HepG2 (cell line): ENCODE data around the gene PTMA. TPM values are rescaled to one million over a fixed set of nuclear protein-coding genes. Genes with fewer than 3 reads are reported as not detected.

ENCODE experiments used
- ASH2L ChIP-seq: fragments of 300-600, 200-600 bp; sonication (generic); IDR thresholded peaks from 2 replicates; pipeline ENCODE4 v1.7.0; 2017; ENCODE audit warnings: low read depth, mild to moderate bottlenecking, moderate library complexity, mixed read lengths, low read length; ENCODE audit not compliant: insufficient read length
- ATF1 ChIP-seq: IDR thresholded peaks from 2 replicates; pipeline ENCODE4 v1.6.1; 2016; ENCODE audit warnings: mild to moderate bottlenecking, control low read depth
- HDAC2 ChIP-seq: sonication (generic); formaldehyde crosslinking; IDR thresholded peaks from 2 replicates; pipeline ENCODE4 v1.4.0; 2020; ENCODE audit warnings: missing genetic modification reagents
- MBD4 ChIP-seq: IDR thresholded peaks from 2 replicates; pipeline ENCODE4 v1.6.1; 2012; ENCODE audit warnings: low read length, inconsistent platforms, borderline replicate concordance
- MIXL1 ChIP-seq: IDR thresholded peaks from 2 replicates; pipeline ENCODE4 v1.6.1; 2016
- NFE2 ChIP-seq: sonication (generic); formaldehyde crosslinking; IDR thresholded peaks from 2 replicates; pipeline ENCODE4 v1.4.0; 2020; ENCODE audit warnings: missing genetic modification reagents
- PAF1 ChIP-seq: IDR thresholded peaks from 2 replicates; pipeline ENCODE4 v1.6.1; 2016; ENCODE audit warnings: missing genetic modification reagents, missing compliant biosample characterization
- POLR2AphosphoS2 ChIP-seq: IDR thresholded peaks from 2 replicates; pipeline ENCODE4 v1.6.1; 2011; ENCODE audit warnings: low read depth, low read length, improper control_type of control experiment
- PRPF4 ChIP-seq: fragments of 200-400 bp; formaldehyde crosslinking; IDR thresholded peaks from 2 replicates; pipeline ENCODE4 v1.6.1; 2016; ENCODE audit warnings: low read length, low read depth; ENCODE audit not compliant: poor library complexity, severe bottlenecking
- RNF2 ChIP-seq: fragments of 450-650 bp; conservative IDR thresholded peaks from 2 replicates; pipeline ENCODE4 v1.6.1; 2016; ENCODE audit warnings: low read depth
- SAFB2 ChIP-seq: sonication (generic); formaldehyde crosslinking; IDR thresholded peaks from 2 replicates; pipeline ENCODE4 v1.5.1; 2020; ENCODE audit warnings: missing genetic modification reagents, low read depth, mild to moderate bottlenecking, borderline replicate concordance
- SAP130 ChIP-seq: IDR thresholded peaks from 2 replicates; pipeline ENCODE4 v1.6.1; 2016; ENCODE audit warnings: low read depth
- SP1 ChIP-seq, 2 experiments: fragments of 450-650 bp in 1 of 2; sonication (generic) in 1 of 2; formaldehyde crosslinking in 1 of 2; IDR thresholded peaks; 2 replicates each; pipeline versions ENCODE4 v1.4.0 to v1.6.1; 2016 to 2020; ENCODE audit warnings: missing genetic modification reagents in 1 of 2
- STAG1 ChIP-seq: sonication (generic); formaldehyde crosslinking; IDR thresholded peaks from 2 replicates; pipeline ENCODE4 v1.4.0; 2020; ENCODE audit warnings: missing genetic modification reagents
- TCF7L2 ChIP-seq: IDR thresholded peaks from 2 replicates; pipeline ENCODE4 v1.6.1; 2011; ENCODE audit warnings: mild to moderate bottlenecking, low read depth, low read length, moderate library complexity
- U2AF1 ChIP-seq: fragments of 200-400 bp; formaldehyde crosslinking; optimal IDR thresholded peaks from 2 replicates; pipeline ENCODE3; 2017; ENCODE audit warnings: mild to moderate bottlenecking, low read depth, low read length
- WIZ ChIP-seq: sonication (generic); formaldehyde crosslinking; IDR thresholded peaks from 2 replicates; pipeline ENCODE4 v1.5.1; 2020; ENCODE audit warnings: mild to moderate bottlenecking, missing genetic modification reagents
- ZBTB1 ChIP-seq: sonication (generic); formaldehyde crosslinking; IDR thresholded peaks from 2 replicates; pipeline ENCODE4 v1.4.0; 2020; ENCODE audit warnings: missing genetic modification reagents, borderline replicate concordance
- ZFP36L2 ChIP-seq: sonication (generic); formaldehyde crosslinking; IDR thresholded peaks from 2 replicates; pipeline ENCODE4 v1.4.0; 2020; ENCODE audit warnings: missing genetic modification reagents
- ZMAT3 ChIP-seq: sonication (generic); formaldehyde crosslinking; conservative IDR thresholded peaks from 2 replicates; pipeline ENCODE4 v1.7.0; 2021; ENCODE audit warnings: missing genetic modification reagents
- ZNF124 ChIP-seq: sonication (generic); formaldehyde crosslinking; IDR thresholded peaks from 2 replicates; pipeline ENCODE4 v1.4.0; 2020; ENCODE audit warnings: missing genetic modification reagents
- ZNF17 ChIP-seq: sonication (generic); formaldehyde crosslinking; IDR thresholded peaks from 2 replicates; pipeline ENCODE4 v1.5.0; 2020; ENCODE audit warnings: mild to moderate bottlenecking, missing genetic modification reagents
- ZNF24 ChIP-seq: fragments of 450-650 bp; IDR thresholded peaks from 2 replicates; pipeline ENCODE4 v1.6.1; 2017; ENCODE audit warnings: antibody characterized with exemption, mild to moderate bottlenecking
- ZNF350 ChIP-seq: sonication (generic); formaldehyde crosslinking; IDR thresholded peaks from 2 replicates; pipeline ENCODE4 v1.4.0; 2020; ENCODE audit warnings: mild to moderate bottlenecking, low read depth, missing genetic modification reagents, borderline replicate concordance
- ZNF678 ChIP-seq: sonication (generic); formaldehyde crosslinking; IDR thresholded peaks from 2 replicates; pipeline ENCODE4 v1.4.0; 2020; ENCODE audit warnings: mild to moderate bottlenecking, missing genetic modification reagents
- ZNF772 ChIP-seq: sonication (generic); formaldehyde crosslinking; IDR thresholded peaks from 2 replicates; pipeline ENCODE4 v1.5.0; 2020; ENCODE audit warnings: mild to moderate bottlenecking, missing genetic modification reagents
- ZSCAN29 ChIP-seq: sonication (generic); formaldehyde crosslinking; conservative IDR thresholded peaks from 2 replicates; pipeline ENCODE4 v1.4.0; 2020; ENCODE audit warnings: mild to moderate bottlenecking, missing genetic modification reagents
- ZSCAN30 ChIP-seq: sonication (generic); formaldehyde crosslinking; IDR thresholded peaks from 2 replicates; pipeline ENCODE4 v1.5.0; 2020; ENCODE audit warnings: mild to moderate bottlenecking, missing genetic modification reagents
- polyA plus RNA-seq, 8 experiments: library from polyadenylated mRNA; depleted of rRNA in 3 of 8; stranded (reverse) in 7 of 8; unstranded in 1 of 8; fragments of >200 nt; fragmentation: Illumina TruSeq in 4 of 8; extraction: Trizol in 4 of 8; gene quantifications; 2 replicates each; pipeline versions ENCODE4 v1.2.1 to v1.2.3, GENCODE V29; 2011 to 2016; ENCODE audit warnings: low read depth in 4 of 8, missing spikeins in 1 of 8, mixed read lengths in 1 of 8; ENCODE audit not compliant: insufficient read depth in 1 of 8
- total RNA-seq, 5 experiments: library from RNA; depleted of rRNA; stranded (reverse); fragments of >200 nt; fragmentation: Illumina TruSeq; extraction: Trizol; gene quantifications; 2 replicates each; pipeline ENCODE4 v1.2.3, GENCODE V29; 2016; ENCODE audit warnings: low read depth in 1 of 5
- TF ChIP-seq, protein P1 (sequence below): sonication (generic); formaldehyde crosslinking; IDR thresholded peaks from 2 replicates; pipeline ENCODE4 v1.5.0; 2020; ENCODE audit warnings: missing genetic modification reagents
- TF ChIP-seq, protein P2 (sequence below): sonication (generic); formaldehyde crosslinking; IDR thresholded peaks from 2 replicates; pipeline ENCODE4 v1.5.1; 2020; ENCODE audit warnings: mild to moderate bottlenecking, missing genetic modification reagents

The PTMA gene
- total and polyA plus RNA-seq, 2 of the 13 experiments (the other 11 are each of a cell fraction or from before 2014, with no cell fraction given): 190 to 1,086 TPM

DNA sequence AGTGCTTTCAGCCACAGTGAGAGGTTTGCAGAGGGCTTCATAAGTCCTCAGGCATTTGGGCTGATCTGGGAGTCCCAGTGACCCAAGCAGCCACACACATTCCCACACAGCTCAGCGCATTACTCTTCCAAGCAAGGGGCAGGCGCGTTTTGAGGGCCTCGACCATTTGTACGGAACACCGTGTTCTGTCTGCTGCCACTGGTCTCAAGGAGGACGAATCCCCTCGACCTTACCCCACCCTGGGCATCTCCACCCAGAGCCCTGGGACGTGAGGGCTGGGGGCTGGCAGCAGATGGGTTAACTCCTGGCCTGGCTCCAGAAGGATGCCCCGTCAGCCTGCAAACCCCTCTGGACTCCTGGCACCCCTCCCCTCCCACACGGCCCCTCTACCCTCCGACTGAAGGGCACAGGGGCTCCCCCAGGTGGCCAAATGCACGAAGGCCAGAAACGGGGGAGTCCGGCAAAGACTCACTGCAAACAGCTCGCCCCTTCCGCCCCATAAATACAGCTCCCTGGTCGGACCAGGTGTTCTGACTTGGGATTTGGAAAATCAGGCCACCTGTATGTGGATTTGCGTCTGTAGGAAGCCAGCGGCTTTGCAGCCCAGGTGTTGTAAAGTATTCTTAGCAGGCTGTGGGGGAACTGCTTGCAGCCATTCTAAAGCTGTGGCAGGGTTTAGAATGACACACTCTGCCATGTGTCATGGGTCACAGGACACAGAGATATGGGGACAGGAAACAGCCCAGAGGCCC is 33.6 kb upstream of the PTMA start (continued):
- TF ChIP-seq WIZ (CRISPR knock-in tag) (no peak), MBD4 (no peak), ZFP36L2 (CRISPR knock-in tag) (no peak), U2AF1 (no peak), ZNF350 (CRISPR knock-in tag) (no peak), TCF7L2 (no peak), RNF2 (no peak), MIXL1 (no peak), ZNF772 (CRISPR knock-in tag) (no peak), ZBTB1 (CRISPR knock-in tag) (no peak), HDAC2 (peak; percentile 36; the same call in 1 of the 2 replicates), SAP130 (CRISPR knock-in tag) (peak; percentile 47; the same call in 1 of the 2 replicates), SAFB2 (CRISPR knock-in tag) (no peak; the same call in 1 of the 2 replicates), PAF1 (no peak), STAG1 (peak; percentile 72), ZNF17 (CRISPR knock-in tag) (no peak), ZNF124 (CRISPR knock-in tag) (no peak), ZNF24 (no peak), SP1 (IDR thresholded peaks at IDR 0.05) (no peak), SP1 (CRISPR knock-in tag; IDR thresholded peaks at IDR 0.05) (no peak), ZNF678 (CRISPR knock-in tag) (no peak), PRPF4 (no peak), ZSCAN30 (CRISPR knock-in tag) (no peak), ZMAT3 (CRISPR knock-in tag) (0 out of 2 replicates have a peak, but pooled peaks have one; percentile 64), NFE2 (CRISPR knock-in tag) (no peak), ASH2L (peak; percentile 29), ATF1 (CRISPR knock-in tag) (no peak), ZSCAN29 (no peak), POLR2AphosphoS2 (no peak)
- TF ChIP-seq, protein P1, sequence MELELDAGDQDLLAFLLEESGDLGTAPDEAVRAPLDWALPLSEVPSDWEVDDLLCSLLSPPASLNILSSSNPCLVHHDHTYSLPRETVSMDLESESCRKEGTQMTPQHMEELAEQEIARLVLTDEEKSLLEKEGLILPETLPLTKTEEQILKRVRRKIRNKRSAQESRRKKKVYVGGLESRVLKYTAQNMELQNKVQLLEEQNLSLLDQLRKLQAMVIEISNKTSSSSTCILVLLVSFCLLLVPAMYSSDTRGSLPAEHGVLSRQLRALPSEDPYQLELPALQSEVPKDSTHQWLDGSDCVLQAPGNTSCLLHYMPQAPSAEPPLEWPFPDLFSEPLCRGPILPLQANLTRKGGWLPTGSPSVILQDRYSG (CRISPR knock-in tag): no peak
- TF ChIP-seq, protein P2, sequence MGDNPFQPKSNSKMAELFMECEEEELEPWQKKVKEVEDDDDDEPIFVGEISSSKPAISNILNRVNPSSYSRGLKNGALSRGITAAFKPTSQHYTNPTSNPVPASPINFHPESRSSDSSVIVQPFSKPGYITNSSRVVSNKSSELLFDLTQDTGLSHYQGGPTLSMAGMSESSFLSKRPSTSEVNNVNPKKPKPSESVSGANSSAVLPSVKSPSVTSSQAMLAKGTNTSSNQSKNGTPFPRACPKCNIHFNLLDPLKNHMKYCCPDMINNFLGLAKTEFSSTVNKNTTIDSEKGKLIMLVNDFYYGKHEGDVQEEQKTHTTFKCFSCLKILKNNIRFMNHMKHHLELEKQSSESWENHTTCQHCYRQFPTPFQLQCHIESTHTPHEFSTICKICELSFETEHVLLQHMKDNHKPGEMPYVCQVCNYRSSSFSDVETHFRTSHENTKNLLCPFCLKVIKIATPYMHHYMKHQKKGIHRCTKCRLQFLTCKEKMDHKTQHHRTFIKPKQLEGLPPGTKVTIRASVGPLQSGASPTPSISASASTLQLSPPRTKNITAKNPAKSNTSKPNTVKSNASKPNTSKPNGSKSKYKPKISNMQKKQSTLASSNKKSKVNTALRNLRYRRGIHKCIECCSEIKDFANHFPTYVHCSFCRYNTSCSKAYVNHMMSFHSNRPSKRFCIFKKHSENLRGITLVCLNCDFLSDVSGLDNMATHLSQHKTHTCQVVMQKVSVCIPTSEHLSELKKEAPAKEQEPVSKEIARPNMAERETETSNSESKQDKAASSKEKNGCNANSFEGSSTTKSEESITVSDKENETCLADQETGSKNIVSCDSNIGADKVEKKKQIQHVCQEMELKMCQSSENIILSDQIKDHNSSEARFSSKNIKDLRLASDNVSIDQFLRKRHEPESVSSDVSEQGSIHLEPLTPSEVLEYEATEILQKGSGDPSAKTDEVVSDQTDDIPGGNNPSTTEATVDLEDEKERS: no peak
